GM19397 (cell line): ENCODE measurements around the gene TMEM107.
A peak's percentile ranks its signal among the peaks of the same experiment; 100 is the strongest.

ENCODE experiments used
- ATAC-seq: cut with Tn5 transposase; IDR thresholded peaks from one replicate; pipeline ENCODE4 v1.9.1; 2021; ENCODE audit warnings: mild to moderate bottlenecking, moderate library complexity; ENCODE audit not compliant: unreplicated experiment

Gene TMEM107

GRCh38 chr17:8138672-8139371 is 37.4 kb downstream of the TMEM107 start:
- ATAC-seq = peak; percentile 89

GRCh38 chr17:8138374-8138671 is 37.9 kb downstream of the TMEM107 start:
- no peak for ATAC-seq

GRCh38 chr17:8137645-8138373 is 38.4 kb downstream of the TMEM107 start:
- ATAC-seq = no peak

GRCh38 chr17:8133941-8134340 is 42.2 kb downstream of the TMEM107 start:
- ATAC-seq = no peak

- no peak for ATAC-seq
These were observed 42.8 kb downstream of the TMEM107 start for GRCh38 chr17:8133399-8133798.

GRCh38 chr17:8131844-8132441 is 44.2 kb downstream of the TMEM107 start:
- ATAC-seq = no peak

- ATAC-seq = no peak
These were observed 47.9 kb downstream of the TMEM107 start for GRCh38 chr17:8128125-8128784.

GRCh38 chr17:8126491-8127066 is 49.6 kb downstream of the TMEM107 start:
- ATAC-seq = no peak

GRCh38 chr17:8125947-8126490 is 50.2 kb downstream of the TMEM107 start:
- ATAC-seq = no peak

GRCh38 chr17:8125154-8125946 is 50.8 kb downstream of the TMEM107 start:
- no peak for ATAC-seq

- no peak for ATAC-seq
These were observed 51.6 kb downstream of the TMEM107 start for GRCh38 chr17:8124350-8125153.

- ATAC-seq = no peak
These were observed 52.4 kb downstream of the TMEM107 start, which contains the start of gene HES7 for GRCh38 chr17:8123695-8124349. HES7 (minus strand) TSS chr17:8124106; CDS start chr17:8124084, 22 bp downstream.

GRCh38 chr17:8122924-8123694 is 53.1 kb downstream of the TMEM107 start:
- ATAC-seq = no peak
